ENCODE data around the gene TIMM8A. TPM values are rescaled to one million over a fixed set of nuclear protein-coding genes. Genes with fewer than 3 reads are reported as not detected.
A peak's percentile ranks its signal among the peaks of the same experiment; 100 is the strongest.

Gene TIMM8A
- total RNA-seq, 6 experiments from 2014 or later: 15.2 to 23.8 (median 19.7) TPM

- Mint-ChIP-seq H3K27ac (no peak overlapping the region), H3K27me3 (ENCODE audit: insufficient read depth) (peaks cover 11% of the 10 kb centered on the region), H3K4me3 (no peak overlapping the region), H3K9me3 (no peaks in the 10 kb centered on the region), H3K4me1 (ENCODE audit: low read depth) (no peaks in the 10 kb centered on the region), H3K36me3 (ENCODE audit: low read depth) (no peaks in the 10 kb centered on the region)
- no peak for DNase-seq
- TF ChIP-seq CTCF (IDR thresholded peaks at IDR 0.05): no peak
These were observed 20.3 kb upstream of the TIMM8A start for GRCh38 chrX:101368800-101369199.

GRCh38 chrX:101365301-101365795, 16.8 kb upstream of the TIMM8A start:
- Mint-ChIP-seq H3K9me3 (no peaks in the 10 kb centered on the region), H3K27me3 (ENCODE audit: insufficient read depth) (peaks cover 11% of the 10 kb centered on the region), H3K4me1 (ENCODE audit: low read depth) (peaks cover 4% of the 10 kb centered on the region), H3K27ac (no peak overlapping the region), H3K4me3 (no peak overlapping the region), H3K36me3 (ENCODE audit: low read depth) (no peaks in the 10 kb centered on the region)
- DNase-seq: no peak
- TF ChIP-seq CTCF (IDR thresholded peaks at IDR 0.05): no peak

GRCh38 chrX:101362757-101363156, 14.2 kb upstream of the TIMM8A start:
- H3K36me3 Mint-ChIP-seq (ENCODE audit: low read depth): no peaks in the 10 kb centered on the region
- H3K9me3 Mint-ChIP-seq: no peaks in the 10 kb centered on the region
- no peak for TF ChIP-seq CTCF (IDR thresholded peaks at IDR 0.05)
- DNase-seq: no peak
- H3K4me3 Mint-ChIP-seq: no peak overlapping the region
- peaks cover 8% of the 10 kb centered on the region for H3K4me1 Mint-ChIP-seq (ENCODE audit: low read depth)
- H3K27me3 Mint-ChIP-seq (ENCODE audit: insufficient read depth): peaks cover 8% of the 10 kb centered on the region; the same call in 1 of the 2 replicates
- H3K27ac Mint-ChIP-seq: no peak overlapping the region

- H3K4me1 Mint-ChIP-seq (ENCODE audit: low read depth): peaks cover 12% of the 10 kb centered on the region
- H3K4me3 Mint-ChIP-seq: no peak overlapping the region
- DNase-seq: no peak
- H3K27ac Mint-ChIP-seq: no peak overlapping the region
- H3K27me3 Mint-ChIP-seq (ENCODE audit: insufficient read depth): peaks cover 8% of the 10 kb centered on the region; the same call in 1 of the 2 replicates
- H3K9me3 Mint-ChIP-seq: no peaks in the 10 kb centered on the region
- no peaks in the 10 kb centered on the region for H3K36me3 Mint-ChIP-seq (ENCODE audit: low read depth)
- TF ChIP-seq CTCF (IDR thresholded peaks at IDR 0.05): no peak
These were observed 13.6 kb upstream of the TIMM8A start for GRCh38 chrX:101362116-101362515.

- Mint-ChIP-seq H3K36me3 (ENCODE audit: low read depth) (no peaks in the 10 kb centered on the region), H3K4me3 (no peak overlapping the region), H3K27me3 (ENCODE audit: insufficient read depth) (peaks cover 10% of the 10 kb centered on the region; the same call in 1 of the 2 replicates), H3K9me3 (no peaks in the 10 kb centered on the region), H3K27ac (no peak overlapping the region), H3K4me1 (ENCODE audit: low read depth) (peaks cover 14% of the 10 kb centered on the region)
- no peak for TF ChIP-seq CTCF (IDR thresholded peaks at IDR 0.05)
- no peak for DNase-seq
These were observed 11.8 kb upstream of the TIMM8A start for GRCh38 chrX:101360390-101360789.

- H3K27ac Mint-ChIP-seq: no peak overlapping the region
- DNase-seq: peak; percentile 19
- no peak overlapping the region for H3K4me3 Mint-ChIP-seq
- H3K4me1 Mint-ChIP-seq (ENCODE audit: low read depth): peaks cover 14% of the 10 kb centered on the region
- H3K9me3 Mint-ChIP-seq: no peaks in the 10 kb centered on the region
- no peak for TF ChIP-seq CTCF (IDR thresholded peaks at IDR 0.05)
- peaks cover 8% of the 10 kb centered on the region; the same call in 1 of the 2 replicates for H3K27me3 Mint-ChIP-seq (ENCODE audit: insufficient read depth)
- H3K36me3 Mint-ChIP-seq (ENCODE audit: low read depth): no peaks in the 10 kb centered on the region
These were observed 11.4 kb upstream of the TIMM8A start for GRCh38 chrX:101359966-101360365.
